ENCODE data around the gene ARHGEF17.

- TF ChIP-seq BCL11A (IDR thresholded peaks at IDR 0.05; ENCODE audit: low read depth in 2 of 2, low read length in 2 of 2) (no peak), CTCF (IDR thresholded peaks at IDR 0.05; ENCODE audit: control extremely low read depth in 1 of 3, insufficient read depth in 1 of 3, low read depth in 1 of 3, low read length in 3 of 3) (no peak), SIX5 (IDR thresholded peaks at IDR 0.05; ENCODE audit: low read depth, low read length) (no peak), CBX5 (IDR thresholded peaks at IDR 0.05; ENCODE audit: low read depth, low read length) (no peak), POLR2A (IDR thresholded peaks at IDR 0.05; ENCODE audit: control extremely low read depth in 1 of 2, low read depth in 2 of 2, low read length in 2 of 2) (no peak), JUND (IDR thresholded peaks at IDR 0.05; ENCODE audit: low read length) (no peak), KDM1A (IDR thresholded peaks at IDR 0.05; ENCODE audit: borderline replicate concordance, low read length) (no peak), NRF1 (IDR thresholded peaks at IDR 0.05; ENCODE audit: low read depth, low read length) (no peak)
- TF ChIP-seq, protein P1, sequence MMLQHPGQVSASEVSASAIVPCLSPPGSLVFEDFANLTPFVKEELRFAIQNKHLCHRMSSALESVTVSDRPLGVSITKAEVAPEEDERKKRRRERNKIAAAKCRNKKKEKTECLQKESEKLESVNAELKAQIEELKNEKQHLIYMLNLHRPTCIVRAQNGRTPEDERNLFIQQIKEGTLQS (IDR thresholded peaks at IDR 0.05; ENCODE audit: insufficient read depth, low read depth, low read length) = no peak
Observed at GRCh38 chr11:73396251-73396930, 88.3 kb downstream of the ARHGEF17 start.

All from H1 (cell line).